Measurements from ENCODE around the gene MIGA1.

MIGA1 gene

GRCh38 chr1:77756052-77756754 lies 23.2 kb upstream of the MIGA1 start:
- H3K4me3 ChIP-seq (ENCODE audit: low read depth, low read length): no peak overlapping the region
- DNase-seq (ENCODE audit: low read depth): no peak
- TF ChIP-seq CTCF (IDR thresholded peaks at IDR 0.05; ENCODE audit: low read depth, low read length, missing control alignments): no peak

GRCh38 chr1:77757066-77757584 lies 22.3 kb upstream of the MIGA1 start:
- TF ChIP-seq CTCF (IDR thresholded peaks at IDR 0.05; ENCODE audit: low read depth, low read length, missing control alignments): no peak
- no peak for DNase-seq (ENCODE audit: low read depth)
- no peak overlapping the region for H3K4me3 ChIP-seq (ENCODE audit: low read depth, low read length)

GRCh38 chr1:77757603-77758002 lies 21.8 kb upstream of the MIGA1 start:
- no peak overlapping the region for H3K4me3 ChIP-seq (ENCODE audit: low read depth, low read length)
- TF ChIP-seq CTCF (IDR thresholded peaks at IDR 0.05; ENCODE audit: low read depth, low read length, missing control alignments): no peak
- DNase-seq (ENCODE audit: low read depth): no peak

GRCh38 chr1:77759071-77760028 lies 20.1 kb upstream of the MIGA1 start, which contains the start of gene USP33:
USP33 (minus strand) TSS chr1:77759852; CDS start chr1:77741697, 18,155 bp downstream.
- peak within 1 kb of the TSS; percentile 87 for H3K4me3 ChIP-seq (ENCODE audit: low read depth, low read length)
- DNase-seq (ENCODE audit: low read depth): peak; percentile 49
- TF ChIP-seq CTCF (IDR thresholded peaks at IDR 0.05; ENCODE audit: low read depth, low read length, missing control alignments): no peak

- no peak overlapping the region for H3K4me3 ChIP-seq (ENCODE audit: low read depth, low read length)
- no peak for TF ChIP-seq CTCF (IDR thresholded peaks at IDR 0.05; ENCODE audit: low read depth, low read length, missing control alignments)
- DNase-seq (ENCODE audit: low read depth): no peak
Observed at GRCh38 chr1:77762072-77762476, 17.4 kb upstream of the MIGA1 start.

GRCh38 chr1:77768006-77768405 lies 11.4 kb upstream of the MIGA1 start:
- no peak for TF ChIP-seq CTCF (IDR thresholded peaks at IDR 0.05; ENCODE audit: low read depth, low read length, missing control alignments)
- no peak for DNase-seq (ENCODE audit: low read depth)
- H3K4me3 ChIP-seq (ENCODE audit: low read depth, low read length): no peak overlapping the region
